HG03565 (cell line): ENCODE results near the gene MRPL32.

Experiments
- ATAC-seq: cut with Tn5 transposase; IDR thresholded peaks from one replicate; pipeline ENCODE4 v1.9.1; 2021; ENCODE audit warnings: mild to moderate bottlenecking, moderate library complexity; ENCODE audit not compliant: unreplicated experiment

Gene MRPL32

DNA sequence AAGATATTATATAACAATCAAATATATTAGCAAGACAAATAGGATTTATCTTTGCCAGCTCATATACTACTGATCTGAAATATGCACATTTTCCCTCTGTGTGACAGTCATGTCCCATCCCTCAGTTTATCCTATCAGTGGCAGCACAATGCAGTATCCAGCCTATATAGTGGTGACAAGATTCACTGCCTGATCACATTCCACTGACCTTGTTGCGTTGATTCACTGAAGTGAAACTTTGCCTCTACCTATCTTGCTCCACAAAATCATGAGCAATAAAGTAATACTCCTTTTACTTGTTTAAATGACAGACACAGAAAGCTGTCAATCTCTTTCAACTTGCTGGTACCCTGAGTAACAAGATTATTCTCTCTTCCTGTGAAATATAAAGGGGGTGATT is 6.5 kb upstream of the MRPL32 start:
- no peak for ATAC-seq

DNA sequence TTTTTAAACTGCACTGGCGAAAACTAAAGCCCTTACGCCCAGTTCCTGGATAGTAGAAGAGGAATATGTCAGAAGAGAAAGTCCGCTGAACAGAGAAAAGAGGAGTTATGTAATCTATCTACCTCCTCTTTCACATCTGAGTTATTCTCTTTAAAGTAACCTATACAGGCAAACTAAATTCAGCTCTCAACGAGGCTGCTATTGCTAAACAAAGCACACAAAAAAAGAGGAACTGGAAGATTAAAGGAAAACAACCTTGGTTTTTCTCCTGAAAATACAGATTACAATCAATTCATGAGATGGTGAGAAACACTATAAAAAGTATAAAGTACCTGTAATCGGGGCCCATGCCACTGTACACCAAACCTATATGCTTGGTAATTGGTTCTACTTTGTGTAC is 6.0 kb upstream of the MRPL32 start:
- ATAC-seq: no peak

DNA sequence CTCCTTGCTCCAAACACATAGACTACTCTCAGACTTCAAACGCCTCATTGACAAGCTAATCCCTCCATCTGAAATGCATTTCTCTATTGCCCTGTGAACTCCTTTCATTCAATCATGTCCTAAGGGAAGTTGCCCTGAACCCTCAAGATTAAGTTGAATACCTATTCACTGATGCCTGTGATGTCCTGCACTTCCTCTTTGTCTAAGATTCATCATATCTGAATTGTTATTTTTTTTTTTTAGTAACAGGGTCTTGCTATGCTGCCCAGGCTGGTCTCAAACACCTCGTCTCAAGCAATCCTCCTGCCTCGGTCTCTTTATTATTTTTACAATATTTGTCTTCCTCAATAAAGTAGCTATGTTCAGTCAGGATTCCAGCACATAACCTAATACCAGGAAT is 3.4 kb upstream of the MRPL32 start:
- no peak for ATAC-seq

DNA sequence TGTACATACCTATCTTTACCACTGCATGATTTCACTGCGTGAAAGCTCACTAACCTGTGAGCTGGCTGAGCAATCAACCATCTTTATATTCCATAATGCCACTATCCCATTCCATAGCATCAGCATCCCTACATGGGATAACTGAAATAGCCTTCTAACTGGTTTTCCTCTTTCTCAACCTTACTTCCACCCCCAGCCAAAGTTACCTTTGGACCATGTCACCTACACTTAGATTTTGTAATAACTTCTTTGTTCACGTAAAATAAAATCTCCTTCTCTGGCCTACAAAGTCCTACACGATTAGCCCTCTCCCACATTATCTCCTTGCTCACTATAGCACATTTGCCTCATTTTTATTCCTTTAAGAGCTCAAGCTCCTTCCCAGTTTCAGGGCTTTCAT is 2.7 kb upstream of the MRPL32 start:
- ATAC-seq: no peak

DNA sequence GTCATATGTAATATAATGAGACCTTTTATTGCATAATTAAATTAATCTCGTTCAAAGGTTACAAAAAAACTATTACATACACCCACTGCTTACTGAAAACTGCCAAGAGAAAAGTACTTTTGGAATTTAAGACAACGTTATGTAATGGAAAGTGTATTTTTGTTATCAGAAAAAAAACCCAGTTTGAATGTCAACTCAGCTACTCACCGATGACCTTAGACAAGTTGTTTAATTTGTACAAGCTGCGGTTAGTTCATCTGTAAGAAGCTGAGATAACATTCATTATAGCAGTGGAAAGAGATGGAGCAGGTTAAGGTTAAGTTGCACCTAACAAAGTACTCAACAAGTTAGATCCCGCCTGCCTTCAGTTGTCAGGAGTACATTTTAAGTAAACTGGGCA is 1.3 kb upstream of the MRPL32 start:
- ATAC-seq: no peak

DNA sequence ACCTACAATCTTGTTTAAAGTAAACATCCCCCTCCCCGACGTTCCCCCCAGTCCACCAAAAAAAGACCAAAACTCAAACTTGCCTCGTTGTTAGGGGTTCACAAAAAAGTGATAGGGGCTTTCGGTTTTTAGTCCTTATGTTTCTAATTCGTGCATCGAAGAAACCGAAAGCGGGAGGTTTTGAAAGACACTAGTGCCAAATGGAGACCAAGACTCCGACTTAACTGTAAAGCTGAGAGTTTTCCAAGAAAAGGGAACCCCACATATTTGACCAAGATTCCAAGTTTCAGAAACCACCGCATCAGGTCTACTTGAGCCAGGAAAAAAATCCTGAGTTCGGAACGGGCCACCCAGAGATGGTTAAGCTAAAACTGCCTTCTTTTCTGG is 736 bp upstream of the MRPL32 start:
- ATAC-seq: no peak

GRCh38 chr7:42932811-42933591 is 825 bp downstream of the MRPL32 start:
- no peak for ATAC-seq

GRCh38 chr7:42934291-42934690 is 2.1 kb downstream of the MRPL32 start:
- ATAC-seq: no peak

DNA sequence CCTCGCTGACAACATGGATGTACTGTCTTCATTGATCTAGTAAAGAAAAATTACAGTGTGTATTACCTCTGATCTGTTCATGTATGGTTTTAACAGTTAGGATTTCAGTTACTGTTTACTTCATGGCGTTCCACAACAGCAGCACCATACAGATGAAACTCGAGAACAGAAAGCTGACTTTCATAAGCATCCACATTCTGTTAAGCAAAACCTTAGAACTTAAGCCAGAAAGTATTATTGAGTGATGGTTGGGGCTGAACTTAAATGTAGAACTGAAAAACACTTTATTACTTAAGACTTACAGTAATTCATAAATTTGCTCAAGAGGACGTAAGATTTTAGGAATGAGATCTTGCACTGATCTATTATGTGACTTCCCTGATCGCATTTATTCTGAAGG is 3.7 kb downstream of the MRPL32 start:
- ATAC-seq: no peak

- no peak for ATAC-seq
These were observed 7.5 kb downstream of the MRPL32 start for GRCh38 chr7:42939457-42940240.

DNA sequence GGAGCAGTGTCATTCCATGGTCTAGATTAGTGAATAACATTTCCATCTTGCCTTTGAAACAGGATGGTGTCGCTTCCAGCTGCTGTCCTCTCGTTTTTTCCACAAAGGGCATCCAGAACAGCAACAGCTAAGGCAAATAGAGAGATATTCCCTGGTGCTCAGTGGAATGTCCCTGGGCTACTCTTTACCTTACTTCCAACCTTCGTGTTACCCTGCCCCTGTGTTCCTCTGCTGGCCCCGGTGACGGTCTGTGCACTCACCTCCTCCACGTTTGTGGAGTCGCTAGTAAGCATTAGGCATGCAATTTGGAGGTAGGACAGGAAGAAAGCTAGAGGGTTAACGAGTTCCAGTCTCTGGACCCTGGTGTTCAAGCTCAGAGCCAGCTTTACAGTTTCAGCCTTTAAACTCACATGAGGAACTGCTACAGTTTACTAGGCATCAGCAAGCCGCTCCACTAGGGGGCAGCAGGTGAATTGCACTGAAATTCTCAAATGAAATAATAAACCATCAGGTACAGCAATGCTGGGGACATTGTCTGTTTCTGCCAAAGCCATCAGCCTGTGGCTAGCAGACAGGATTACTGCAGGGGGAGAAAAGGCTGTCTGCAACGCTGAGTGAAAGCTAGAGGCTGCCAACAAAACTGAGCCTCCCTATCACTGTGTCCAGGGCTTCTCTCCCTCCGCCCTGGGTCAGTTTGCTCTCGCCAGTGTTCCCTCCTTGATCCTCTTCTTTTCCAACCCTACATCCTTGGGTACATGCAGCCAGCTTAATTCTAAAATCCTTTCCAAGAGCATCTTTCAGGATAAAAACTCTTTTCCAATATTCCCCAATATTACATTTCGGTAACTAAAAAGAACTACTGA is 9.0 kb downstream of the MRPL32 start:
- ATAC-seq: no peak

DNA sequence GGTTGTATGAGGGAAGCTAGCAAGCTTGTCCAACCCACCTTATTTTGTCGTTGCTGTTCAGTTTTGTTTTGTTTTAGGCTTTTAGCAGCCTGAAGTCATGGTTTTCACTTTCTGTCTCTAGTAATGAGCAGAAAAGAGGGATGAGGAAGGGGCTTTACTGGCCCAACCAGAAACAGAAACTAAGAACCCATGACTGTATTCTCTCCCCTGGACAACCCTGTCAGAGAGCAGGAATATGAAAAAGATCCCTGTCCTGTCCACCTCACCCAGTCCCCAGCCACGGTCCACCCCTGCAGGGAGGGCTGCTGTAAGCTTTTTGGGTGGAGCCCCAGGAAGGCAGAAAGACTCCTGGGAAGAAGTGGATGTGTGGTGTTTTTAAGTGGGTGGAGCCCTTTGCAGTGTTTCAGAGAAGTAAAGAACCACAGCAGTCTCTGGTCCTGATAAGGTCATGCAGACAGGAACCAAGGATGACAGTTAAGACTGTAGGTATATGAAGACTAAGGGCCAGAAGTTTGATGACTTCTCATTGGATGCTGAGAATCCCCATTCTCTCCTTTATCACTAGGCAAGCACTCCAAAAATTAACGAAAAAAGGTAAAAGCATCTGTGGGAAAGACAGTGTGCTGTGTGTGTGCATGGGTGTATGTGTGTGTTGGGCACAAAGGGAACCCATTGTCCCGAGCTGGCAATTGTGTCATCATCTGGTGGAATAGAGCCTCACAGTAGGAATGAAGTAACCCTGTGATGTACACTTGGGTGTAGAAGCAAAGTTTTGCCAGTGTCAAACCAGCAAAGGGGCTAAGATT is 13.8 kb downstream of the MRPL32 start:
- peak; percentile 62 for ATAC-seq

DNA sequence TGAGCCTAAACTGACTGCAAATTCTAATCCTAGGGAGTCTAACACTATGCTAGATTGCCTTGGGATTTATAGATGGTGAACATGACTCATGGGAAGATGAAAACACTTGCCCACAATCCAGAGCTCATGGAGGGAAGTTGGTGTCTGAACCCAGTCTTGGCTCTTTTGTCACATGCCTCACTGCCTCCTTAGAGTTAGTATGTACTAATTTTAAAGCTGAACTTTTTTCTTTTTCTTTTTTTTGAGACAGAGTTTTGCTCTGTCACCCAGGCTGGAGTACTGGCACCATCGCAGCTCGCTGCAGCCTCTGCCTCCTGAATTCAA is 14.4 kb downstream of the MRPL32 start:
- no peak for ATAC-seq

DNA sequence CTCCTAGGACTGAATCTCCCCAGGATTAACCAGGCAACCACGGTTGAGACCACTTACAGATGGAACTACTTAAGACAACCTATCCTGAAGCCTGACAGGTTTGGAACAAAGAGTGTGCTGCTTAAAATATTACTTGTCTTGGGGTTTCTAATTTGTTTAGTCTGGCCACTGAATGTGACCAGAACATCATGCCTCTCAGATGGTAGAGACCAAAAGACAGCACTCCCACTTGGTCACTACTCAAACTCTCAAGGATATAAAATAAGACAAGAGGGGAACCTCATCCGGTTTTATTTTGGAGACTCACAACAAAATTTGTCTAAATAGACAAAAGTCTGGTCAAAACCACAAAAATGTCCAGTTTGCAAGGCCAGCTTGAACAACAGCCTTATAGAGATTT is 15.3 kb downstream of the MRPL32 start:
- ATAC-seq: no peak

- no peak for ATAC-seq
These were observed 18.2 kb downstream of the MRPL32 start for GRCh38 chr7:42950417-42950816.

DNA sequence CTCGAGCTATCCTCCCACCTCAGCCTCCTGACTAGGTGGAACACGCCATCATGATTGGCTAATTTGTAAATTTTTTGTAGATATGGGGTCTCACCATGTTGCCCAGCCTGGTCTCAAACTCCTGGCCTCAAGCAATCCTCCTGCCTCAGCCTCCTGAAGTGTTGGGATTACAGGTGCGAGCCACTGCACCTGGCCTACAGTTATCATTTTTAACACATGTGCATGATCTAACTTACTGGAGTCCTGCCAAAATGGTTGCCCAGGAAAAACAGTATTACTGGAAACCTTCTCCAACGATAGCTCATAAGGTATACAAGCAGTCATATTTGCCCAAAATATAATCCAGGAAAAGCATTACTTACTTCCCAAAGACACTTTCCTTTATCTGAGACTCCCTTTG is 20.2 kb downstream of the MRPL32 start:
- ATAC-seq: no peak

- no peak for ATAC-seq
These were observed 21.8 kb downstream of the MRPL32 start for GRCh38 chr7:42953994-42954393.

- ATAC-seq: no peak
These were observed 23.9 kb downstream of the MRPL32 start for GRCh38 chr7:42956062-42956461.

DNA sequence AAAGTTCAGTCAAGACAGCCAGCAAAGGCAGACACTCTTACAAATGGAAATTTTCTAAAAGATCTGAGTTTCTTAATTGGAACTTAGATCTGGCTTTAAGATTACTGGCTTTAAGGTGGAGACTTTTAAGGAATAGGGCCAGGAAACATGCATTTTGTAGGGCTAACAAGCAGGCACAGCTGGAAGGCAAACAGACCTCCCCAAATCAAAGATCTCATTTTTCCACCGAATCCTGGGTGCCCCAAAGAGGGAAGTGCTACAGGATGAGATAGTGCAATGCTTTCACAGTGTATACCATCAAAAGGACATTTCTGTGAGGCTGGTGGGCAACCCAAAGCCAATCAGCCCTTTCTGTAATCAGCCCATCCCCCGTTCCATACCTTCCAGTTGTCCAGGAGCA is 27.4 kb downstream of the MRPL32 start:
- no peak for ATAC-seq

- no peak for ATAC-seq
These were observed 28.6 kb downstream of the MRPL32 start for GRCh38 chr7:42960762-42961161.

GRCh38 chr7:42961170-42961569 is 29.0 kb downstream of the MRPL32 start:
- no peak for ATAC-seq
